H9 (cell line): Measurements from ENCODE around the gene SHB. TPM values are rescaled to one million over a fixed set of nuclear protein-coding genes. Genes with fewer than 3 reads are reported as not detected.

Experiments used
- DNase-seq: peaks from one replicate; pipeline ENCODE4 v3.0.0-alpha.2; 2017
- H2AFZ ChIP-seq: one replicate; pipeline ENCODE4 v1.6.1; 2013; ENCODE audit warnings: mild to moderate bottlenecking, low read length, control low read depth, moderate library complexity
- H2AK5ac ChIP-seq: 2 replicates; pipeline ENCODE4 v1.6.1; 2013; ENCODE audit warnings: low read length, control low read depth, mixed read lengths; ENCODE audit not compliant: insufficient read length
- H2BK120ac ChIP-seq: one replicate; pipeline ENCODE4 v1.6.1; 2013; ENCODE audit warnings: low read depth, mild to moderate bottlenecking, low read length, control low read depth, inconsistent platforms; ENCODE audit not compliant: poor library complexity, severe bottlenecking
- H2BK12ac ChIP-seq: 2 replicates; pipeline ENCODE4 v1.6.1; 2013; ENCODE audit warnings: low read length, control low read depth, mixed read lengths, low read depth; ENCODE audit not compliant: insufficient read length
- H2BK15ac ChIP-seq: 2 replicates; pipeline ENCODE4 v1.6.1; 2013; ENCODE audit warnings: low read depth, low read length, control low read depth
- H2BK20ac ChIP-seq: one replicate; pipeline ENCODE4 v1.6.1; 2013; ENCODE audit warnings: low read depth, mild to moderate bottlenecking, low read length, control low read depth, inconsistent platforms; ENCODE audit not compliant: poor library complexity, severe bottlenecking
- H2BK5ac ChIP-seq: 2 replicates; pipeline ENCODE4 v1.6.1; 2013; ENCODE audit warnings: low read length, control low read depth, mixed read lengths; ENCODE audit not compliant: insufficient read length
- H3K14ac ChIP-seq: 2 replicates; pipeline ENCODE4 v1.6.1; 2013; ENCODE audit warnings: low read length, control low read depth; ENCODE audit not compliant: insufficient read depth
- H3K18ac ChIP-seq: 2 replicates; pipeline ENCODE4 v1.6.1; 2013; ENCODE audit warnings: low read depth, mild to moderate bottlenecking, mixed read lengths, low read length, control low read depth; ENCODE audit not compliant: insufficient read length
- H3K23ac ChIP-seq: 2 replicates; pipeline ENCODE4 v1.6.1; 2013; ENCODE audit warnings: low read length, control low read depth, mixed read lengths, low read depth; ENCODE audit not compliant: insufficient read length
- H3K23me2 ChIP-seq: 2 replicates; pipeline ENCODE4 v1.6.1; 2013; ENCODE audit warnings: low read depth, mild to moderate bottlenecking, mixed read lengths, low read length, control low read depth; ENCODE audit not compliant: insufficient read length, poor library complexity, severe bottlenecking
- H3K27ac ChIP-seq: 2 replicates; pipeline ENCODE4 v1.5.1; 2013; ENCODE audit warnings: low read length, control low read depth, mixed read lengths, low read depth; ENCODE audit not compliant: insufficient read length
- H3K27me3 ChIP-seq: 2 replicates; pipeline ENCODE4 v1.6.1; 2013; ENCODE audit warnings: low read length, control low read depth, inconsistent platforms; ENCODE audit not compliant: insufficient read depth
- H3K4ac ChIP-seq: 2 replicates; pipeline ENCODE4 v1.6.1; 2013; ENCODE audit warnings: low read depth, mild to moderate bottlenecking, control low read depth, inconsistent platforms, low read length, moderate library complexity
- H3K4me1 ChIP-seq: 2 replicates; pipeline ENCODE4 v1.6.1; 2013; ENCODE audit warnings: low read length, control low read depth, inconsistent platforms; ENCODE audit not compliant: insufficient read depth
- H3K4me2 ChIP-seq: 2 replicates; pipeline ENCODE4 v1.6.1; 2013; ENCODE audit warnings: low read length, control low read depth, mixed read lengths; ENCODE audit not compliant: insufficient read length, insufficient read depth
- H3K56ac ChIP-seq: 2 replicates; pipeline ENCODE4 v1.6.1; 2013; ENCODE audit warnings: low read depth, mild to moderate bottlenecking, mixed read lengths, low read length, control low read depth; ENCODE audit not compliant: insufficient read length
- H3K79me1 ChIP-seq: 2 replicates; pipeline ENCODE4 v1.6.1; 2013; ENCODE audit warnings: low read depth, mild to moderate bottlenecking, moderate library complexity, low read length, control low read depth, inconsistent platforms; ENCODE audit not compliant: insufficient read depth, poor library complexity, severe bottlenecking
- H3K79me2 ChIP-seq: 2 replicates; pipeline ENCODE4 v1.6.1; 2013; ENCODE audit warnings: low read length, control low read depth, inconsistent platforms; ENCODE audit not compliant: insufficient read depth
- H3K9ac ChIP-seq: 2 replicates; pipeline ENCODE4 v1.6.1; 2013; ENCODE audit warnings: low read length, control low read depth, mixed read lengths; ENCODE audit not compliant: insufficient read length; ENCODE audit errors: extremely low read depth
- H3K9me3 ChIP-seq: one replicate; pipeline ENCODE4 v1.6.1; 2013; ENCODE audit warnings: low read depth, low read length, inconsistent platforms; ENCODE audit not compliant: control insufficient read depth
- H3T11ph ChIP-seq: one replicate; pipeline ENCODE4 v1.6.1; 2013; ENCODE audit warnings: mild to moderate bottlenecking, low read length, control low read depth, inconsistent platforms
- H4K20me1 ChIP-seq: one replicate; pipeline ENCODE4 v1.6.1; 2013; ENCODE audit not compliant: control insufficient read depth, insufficient read length, insufficient read depth
- H4K5ac ChIP-seq: 2 replicates; pipeline ENCODE4 v1.6.1; 2013; ENCODE audit warnings: low read depth, mild to moderate bottlenecking, mixed read lengths, low read length, control low read depth; ENCODE audit not compliant: insufficient read length
- H4K8ac ChIP-seq: replicated peaks from 2 replicates; pipeline ENCODE4 v1.6.1; 2013; ENCODE audit warnings: low read length, control low read depth, mixed read lengths, low read depth; ENCODE audit not compliant: insufficient read length
- H4K91ac ChIP-seq: 2 replicates; pipeline ENCODE4 v1.6.1; 2013; ENCODE audit warnings: low read depth, mild to moderate bottlenecking, moderate library complexity, mixed read lengths, low read length, control low read depth; ENCODE audit not compliant: insufficient read length
- H3K27ac Mint-ChIP-seq, 3 experiments: 2 replicates in 2 of 3; 3 replicates in 1 of 3; pipeline ENCODE4 v1.8.0; 2020 to 2021; ENCODE audit warnings: mixed read lengths in 3 of 3, mild to moderate bottlenecking in 1 of 3, moderate library complexity in 1 of 3
- H3K27me3 Mint-ChIP-seq: 2 replicates; pipeline ENCODE4 v1.8.0; 2021; ENCODE audit warnings: low read depth, mild to moderate bottlenecking, moderate library complexity, mixed read lengths
- H3K36me3 Mint-ChIP-seq, 3 experiments: 2 replicates in 2 of 3; 3 replicates in 1 of 3; pipeline ENCODE4 v1.8.0; 2020 to 2021; ENCODE audit warnings: low read depth in 3 of 3, mixed read lengths in 3 of 3; ENCODE audit not compliant: insufficient read depth in 1 of 3
- H3K4me1 Mint-ChIP-seq, 2 experiments: 2 replicates each; pipeline ENCODE4 v1.8.0; 2020; ENCODE audit warnings: mixed read lengths in 2 of 2
- H3K4me3 Mint-ChIP-seq, 2 experiments: 2 replicates in 1 of 2; 3 replicates in 1 of 2; pipeline ENCODE4 v1.8.0; 2020 to 2021; ENCODE audit warnings: mild to moderate bottlenecking in 2 of 2, mixed read lengths in 2 of 2, moderate library complexity in 1 of 2
- H3K9me3 Mint-ChIP-seq, 2 experiments: 2 replicates in 1 of 2; 3 replicates in 1 of 2; pipeline ENCODE4 v1.8.0; 2020; ENCODE audit warnings: mild to moderate bottlenecking in 2 of 2, mixed read lengths in 2 of 2, moderate library complexity in 1 of 2
- CTCF ChIP-seq: fragments of 200-600 bp; sonication (generic); conservative IDR thresholded peaks from 3 replicates; pipeline ENCODE4 v1.8.0; 2021; ENCODE audit warnings: antibody characterized with exemption, mild to moderate bottlenecking
- WGBS: extraction: QIAGEN DNeasy Blood & Tissue Kit; methylation state at CpG from one replicate; pipeline ENCODE4 v1.1.7; 2013; ENCODE audit warnings: missing lambda C conversion rate, low lambda C conversion rate, mixed read lengths; ENCODE audit not compliant: insufficient read length; ENCODE audit errors: extremely low coverage; 5-methylcytosine and 5-hydroxymethylcytosine counted together
- total RNA-seq: library from RNA; stranded (reverse); gene quantifications from 2 replicates; pipeline ENCODE4 v1.2.1, GENCODE V29; 2021

SHB gene
- total RNA-seq, 1 experiment from 2014 or later, result 14.6 TPM

- Histone ChIP-seq H2BK20ac (no peak overlapping the region), H3K9me3 (no peaks in the 10 kb centered on the region), H2BK120ac (no peak overlapping the region), H2AK5ac (no peak overlapping the region), H3K27ac (no peak overlapping the region), H3K79me2 (no peaks in the 10 kb centered on the region; the same call in 1 of the 2 replicates), H3K79me1 (no peaks in the 10 kb centered on the region), H3K4me1 (no peaks in the 10 kb centered on the region), H3K56ac (no peak overlapping the region), H3K23ac (no peak overlapping the region), H3K4ac (no peak overlapping the region), H4K91ac (no peak overlapping the region), H3T11ph (no peak overlapping the region), H3K18ac (no peak overlapping the region), H2BK5ac (no peak overlapping the region), H4K5ac (no peak overlapping the region), H3K4me2 (no peak overlapping the region), H3K14ac (peak overlapping the region; percentile 24; the same call in 1 of the 2 replicates), H2BK12ac (no peak overlapping the region), H3K27me3 (no peaks in the 10 kb centered on the region), H3K9ac (no peak overlapping the region), H4K8ac (no peak overlapping the region), H3K23me2 (no peaks in the 10 kb centered on the region), H2AFZ (no peak overlapping the region), H4K20me1 (no peaks in the 10 kb centered on the region), H2BK15ac (no peak overlapping the region)
- H3K27ac Mint-ChIP-seq, result peak overlapping the region in 1 of 3 experiments; percentile 23; a peak in 2 of 7 replicates
- H3K9me3 Mint-ChIP-seq, result no peaks in the 10 kb centered on the region
- H3K27me3 Mint-ChIP-seq, result no peaks in the 10 kb centered on the region
- WGBS, result no CpG with 5 or more reads among the region's 4 CpGs
- no peaks in the 10 kb centered on the region; a peak in 1 of 7 replicates for H3K36me3 Mint-ChIP-seq
- H3K4me3 Mint-ChIP-seq, result no peak overlapping the region
- H3K4me1 Mint-ChIP-seq, result peaks cover 11 to 14% of the 10 kb centered on the region in 2 experiments
- no peak for DNase-seq
- TF ChIP-seq CTCF, result no peak
These were observed 83.0 kb downstream of the SHB start for GRCh38 chr9:37986001-37986400.
